B cell (primary cell): ENCODE measurements around the gene CDKN1C.

Experiments used
- EZH2 ChIP-seq: IDR thresholded peaks from 2 replicates; pipeline ENCODE4 v1.6.1; 2012; ENCODE audit warnings: borderline replicate concordance, low read depth, mild to moderate bottlenecking, moderate library complexity, low read length; ENCODE audit not compliant: insufficient read depth, poor library complexity, severe bottlenecking
- TF ChIP-seq, protein P1 (sequence below): fragments of 200-600 bp; IDR thresholded peaks from one replicate; pipeline ENCODE4 v1.8.0; 2022; ENCODE audit warnings: antibody characterized with exemption, mild to moderate bottlenecking

DNA sequence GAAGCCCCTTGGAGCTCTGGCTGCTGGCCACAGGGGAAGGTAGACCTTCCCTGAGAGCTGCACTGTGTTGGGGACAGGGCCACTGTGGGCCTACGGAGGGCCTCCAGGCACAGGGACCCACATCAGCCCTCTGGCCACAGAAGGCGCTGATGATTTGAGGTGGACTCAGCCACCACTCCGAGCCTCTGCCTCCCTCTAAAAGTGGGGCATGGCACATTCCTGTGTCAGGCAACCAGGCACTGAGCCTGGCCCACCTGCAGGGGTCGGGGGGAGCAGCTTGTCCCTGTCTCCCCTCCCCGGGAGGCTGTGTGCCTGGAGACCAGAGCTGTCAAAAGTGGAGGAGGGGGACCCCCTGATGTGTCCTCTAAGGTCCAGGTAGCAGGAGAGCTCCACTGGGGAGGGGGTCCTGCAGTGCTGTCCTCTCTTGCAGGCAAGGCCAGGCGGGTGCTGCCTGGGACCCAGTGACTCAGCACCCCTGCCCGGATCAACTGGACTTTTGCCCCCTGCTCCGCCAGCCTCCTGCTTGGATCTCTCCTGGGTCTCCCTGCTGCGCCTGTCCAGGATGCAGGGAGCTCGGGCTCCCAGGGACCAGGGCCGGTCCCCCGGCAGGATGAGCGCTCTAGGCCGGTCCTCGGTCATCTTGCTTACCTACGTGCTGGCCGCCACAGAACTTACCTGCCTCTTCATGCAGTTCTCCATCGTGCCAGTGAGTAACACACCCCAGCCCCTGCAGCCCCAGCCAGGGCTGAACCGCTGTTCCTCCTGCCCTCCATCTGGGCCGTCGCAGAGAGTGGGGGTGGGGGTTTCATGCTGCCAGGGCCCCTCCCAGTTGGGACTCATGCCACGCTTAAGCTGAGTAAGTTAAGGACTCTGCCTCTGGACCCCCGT, 17.5 kb upstream of the CDKN1C start:
- TF ChIP-seq, protein P1, sequence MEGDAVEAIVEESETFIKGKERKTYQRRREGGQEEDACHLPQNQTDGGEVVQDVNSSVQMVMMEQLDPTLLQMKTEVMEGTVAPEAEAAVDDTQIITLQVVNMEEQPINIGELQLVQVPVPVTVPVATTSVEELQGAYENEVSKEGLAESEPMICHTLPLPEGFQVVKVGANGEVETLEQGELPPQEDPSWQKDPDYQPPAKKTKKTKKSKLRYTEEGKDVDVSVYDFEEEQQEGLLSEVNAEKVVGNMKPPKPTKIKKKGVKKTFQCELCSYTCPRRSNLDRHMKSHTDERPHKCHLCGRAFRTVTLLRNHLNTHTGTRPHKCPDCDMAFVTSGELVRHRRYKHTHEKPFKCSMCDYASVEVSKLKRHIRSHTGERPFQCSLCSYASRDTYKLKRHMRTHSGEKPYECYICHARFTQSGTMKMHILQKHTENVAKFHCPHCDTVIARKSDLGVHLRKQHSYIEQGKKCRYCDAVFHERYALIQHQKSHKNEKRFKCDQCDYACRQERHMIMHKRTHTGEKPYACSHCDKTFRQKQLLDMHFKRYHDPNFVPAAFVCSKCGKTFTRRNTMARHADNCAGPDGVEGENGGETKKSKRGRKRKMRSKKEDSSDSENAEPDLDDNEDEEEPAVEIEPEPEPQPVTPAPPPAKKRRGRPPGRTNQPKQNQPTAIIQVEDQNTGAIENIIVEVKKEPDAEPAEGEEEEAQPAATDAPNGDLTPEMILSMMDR, result no peak
- TF ChIP-seq EZH2, result no peak
